Prostate gland (tissue), 2 donors: ENCODE data around the gene FBXO44. TPM values are rescaled to one million over a fixed set of nuclear protein-coding genes. Genes with fewer than 3 reads are reported as not detected.

Source experiments
- DNase-seq: peaks from one replicate; pipeline ENCODE4 v3.0.0-alpha.2; 2019; ENCODE audit warnings: low spot score
- H3K27ac ChIP-seq, 2 donors: fragments of 200-600 bp; sonication (generic); 2 replicates each; pipeline ENCODE4 v1.5.1; 2017 to 2019
- H3K27me3 ChIP-seq: fragments of 200-600 bp; sonication (generic); replicated peaks from 2 replicates; pipeline ENCODE4 v1.5.1; 2019; ENCODE audit not compliant: insufficient read depth
- H3K36me3 ChIP-seq, 2 donors: fragments of 200-600 bp; sonication (generic); 1 replicate in 1 of 2; 2 replicates in 1 of 2; pipeline versions ENCODE4 v1.5.1 to v1.8.1; 2017 to 2019
- H3K4me1 ChIP-seq: fragments of 200-600 bp; sonication (generic); replicated peaks from 2 replicates; pipeline ENCODE4 v1.5.1; 2019
- H3K4me3 ChIP-seq, 2 donors: fragments of 200-600 bp; sonication (generic); 2 replicates each; pipeline ENCODE4 v1.5.1; 2017 to 2019
- H3K9me3 ChIP-seq: fragments of 200-600 bp; sonication (generic); 2 replicates; pipeline ENCODE4 v1.5.1; 2017
- CTCF ChIP-seq, 4 experiments: fragments of 200-600 bp in 2 of 4; fragments of 450-650 bp in 2 of 4; sonication (generic) in 2 of 4; IDR thresholded peaks; 1 replicate in 3 of 4; 2 replicates in 1 of 4; pipeline ENCODE4 v1.5.1; 2016 to 2019; ENCODE audit warnings: antibody characterized with exemption in 4 of 4, mild to moderate bottlenecking in 2 of 4, moderate library complexity in 2 of 4
- POLR2A ChIP-seq: fragments of 450-650 bp; IDR thresholded peaks from one replicate; pipeline ENCODE4 v1.6.1; 2016; ENCODE audit warnings: antibody characterized with exemption, mild to moderate bottlenecking
- POLR2AphosphoS5 ChIP-seq: sonication (generic); formaldehyde crosslinking; IDR thresholded peaks from one replicate; pipeline ENCODE4 v1.6.1; 2017; ENCODE audit warnings: antibody characterized with exemption
- WGBS: methylation state at CpG from one replicate; pipeline ENCODE4 v1.1.5; 2018; 5-methylcytosine and 5-hydroxymethylcytosine counted together
- intact Hi-C: fragments of 100-400 bp; cut with DNase I; formaldehyde crosslinking; loops from one replicate; pipeline ENCODE4 v1.14.2; 2022
- total RNA-seq, 2 donors: library from RNA; depleted of rRNA; stranded (reverse); fragments of >200 nt; gene quantifications; one replicate each; pipeline ENCODE4 v1.1.0, GENCODE V29; 2016

The FBXO44 gene
- total RNA-seq, 2 donors from 2014 or later = 29.5 to 51.2 TPM

- 2% methylated on average over 31 of the region's 66 CpGs for WGBS
- Histone ChIP-seq H3K4me1 (no peaks in the 10 kb centered on the region), H3K4me3 (peak overlapping the region; percentile 68 to 74), H3K36me3 (no peaks in the 10 kb centered on the region), H3K27me3 (no peaks in the 10 kb centered on the region), H3K27ac (peak overlapping the region; percentile 83 to 91), H3K9me3 (no peaks in the 10 kb centered on the region)
- intact Hi-C loops = no loop called here
- DNase-seq = peak; percentile 33
- TF ChIP-seq CTCF (IDR thresholded peaks at IDR 0.05) = no peak
- no peak for TF ChIP-seq POLR2AphosphoS5
These were observed 9.8 kb downstream of the FBXO44 start for GRCh38 chr1:11664336-11665065.

GRCh38 chr1:11668516-11668915, 13.8 kb downstream of the FBXO44 start:
- WGBS = 81% methylated on average over 14 of the region's 14 CpGs
- no peaks in the 10 kb centered on the region for H3K36me3 ChIP-seq

GRCh38 chr1:11670747-11671146, 16.1 kb downstream of the FBXO44 start:
- H3K27me3 ChIP-seq = no peaks in the 10 kb centered on the region
- intact Hi-C loops = no loop called here
- WGBS = 64% methylated on average over 6 of the region's 6 CpGs
- DNase-seq = no peak
- no peaks in the 10 kb centered on the region for H3K9me3 ChIP-seq
- TF ChIP-seq CTCF (IDR thresholded peaks at IDR 0.05) (no peak), POLR2AphosphoS5 (no peak), POLR2A (no peak)
- H3K4me1 ChIP-seq = no peaks in the 10 kb centered on the region
- peaks cover 0 to 9% of the 10 kb centered on the region in 2 donors for H3K36me3 ChIP-seq
- H3K4me3 ChIP-seq = no peak overlapping the region
- no peak overlapping the region for H3K27ac ChIP-seq

More at GRCh38 chr1:11668516-11668915, 13.8 kb downstream of the FBXO44 start:
- TF ChIP-seq CTCF (IDR thresholded peaks at IDR 0.05) (no peak), POLR2A (no peak), POLR2AphosphoS5 (no peak)
- intact Hi-C loops = no loop called here
- H3K4me3 ChIP-seq = no peak overlapping the region
- no peaks in the 10 kb centered on the region for H3K27me3 ChIP-seq
- H3K9me3 ChIP-seq = no peaks in the 10 kb centered on the region
- no peak overlapping the region for H3K27ac ChIP-seq
- H3K4me1 ChIP-seq = no peaks in the 10 kb centered on the region
- no peak for DNase-seq

- H3K36me3 ChIP-seq = peaks cover 0 to 9% of the 10 kb centered on the region in 2 donors
- TF ChIP-seq POLR2AphosphoS5 = no peak
- no peak for TF ChIP-seq POLR2A
- TF ChIP-seq CTCF (IDR thresholded peaks at IDR 0.05) = no peak
- H3K27me3 ChIP-seq = no peaks in the 10 kb centered on the region
- WGBS = 88% methylated on average over 6 of the region's 6 CpGs
- no peaks in the 10 kb centered on the region for H3K4me1 ChIP-seq
- DNase-seq = no peak
- no peak overlapping the region for H3K27ac ChIP-seq
- no peak overlapping the region for H3K4me3 ChIP-seq
- H3K9me3 ChIP-seq = no peaks in the 10 kb centered on the region
- intact Hi-C loops = no loop called here
These were observed 16.5 kb downstream of the FBXO44 start for GRCh38 chr1:11671205-11671543.

- no peaks in the 10 kb centered on the region for H3K27me3 ChIP-seq
- peaks cover 0 to 9% of the 10 kb centered on the region in 2 donors for H3K36me3 ChIP-seq
- intact Hi-C loops = no loop called here
- no peaks in the 10 kb centered on the region for H3K9me3 ChIP-seq
- TF ChIP-seq POLR2AphosphoS5 = no peak
- TF ChIP-seq POLR2A = no peak
- TF ChIP-seq CTCF (IDR thresholded peaks at IDR 0.05) = no peak
- H3K4me1 ChIP-seq = no peaks in the 10 kb centered on the region
- H3K4me3 ChIP-seq = no peak overlapping the region
- WGBS = 91% methylated on average over 12 of the region's 14 CpGs
- no peak for DNase-seq
- no peak overlapping the region for H3K27ac ChIP-seq
These were observed 17.0 kb downstream of the FBXO44 start for GRCh38 chr1:11671544-11672286.
